Measurements from ENCODE around the gene LFNG.

The LFNG gene

DNA sequence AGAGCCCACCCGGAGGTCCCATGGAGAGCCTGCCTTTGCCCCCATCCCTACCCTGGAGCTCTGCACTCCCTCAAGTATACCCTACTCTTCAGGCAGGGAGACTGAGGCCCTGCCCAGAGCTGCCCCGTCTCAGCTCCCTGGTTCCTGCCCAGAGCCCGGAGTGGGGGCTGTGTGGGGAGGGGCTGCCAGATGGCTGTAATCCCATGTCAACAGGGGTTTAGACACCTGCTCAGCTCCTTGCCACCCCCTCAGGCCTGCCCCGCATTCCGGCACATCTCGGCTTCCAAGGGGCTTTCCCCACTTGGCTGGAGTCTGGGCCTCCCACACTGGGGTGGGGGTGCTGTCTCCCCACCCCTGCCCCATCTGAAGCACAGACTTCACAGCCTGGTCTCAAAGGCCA lies 20.9 kb upstream of the LFNG start:
- no peak for DNase-seq
- H3K4me3 ChIP-seq (ENCODE audit: low read depth, low read length): no peak overlapping the region
- TF ChIP-seq, protein P1, sequence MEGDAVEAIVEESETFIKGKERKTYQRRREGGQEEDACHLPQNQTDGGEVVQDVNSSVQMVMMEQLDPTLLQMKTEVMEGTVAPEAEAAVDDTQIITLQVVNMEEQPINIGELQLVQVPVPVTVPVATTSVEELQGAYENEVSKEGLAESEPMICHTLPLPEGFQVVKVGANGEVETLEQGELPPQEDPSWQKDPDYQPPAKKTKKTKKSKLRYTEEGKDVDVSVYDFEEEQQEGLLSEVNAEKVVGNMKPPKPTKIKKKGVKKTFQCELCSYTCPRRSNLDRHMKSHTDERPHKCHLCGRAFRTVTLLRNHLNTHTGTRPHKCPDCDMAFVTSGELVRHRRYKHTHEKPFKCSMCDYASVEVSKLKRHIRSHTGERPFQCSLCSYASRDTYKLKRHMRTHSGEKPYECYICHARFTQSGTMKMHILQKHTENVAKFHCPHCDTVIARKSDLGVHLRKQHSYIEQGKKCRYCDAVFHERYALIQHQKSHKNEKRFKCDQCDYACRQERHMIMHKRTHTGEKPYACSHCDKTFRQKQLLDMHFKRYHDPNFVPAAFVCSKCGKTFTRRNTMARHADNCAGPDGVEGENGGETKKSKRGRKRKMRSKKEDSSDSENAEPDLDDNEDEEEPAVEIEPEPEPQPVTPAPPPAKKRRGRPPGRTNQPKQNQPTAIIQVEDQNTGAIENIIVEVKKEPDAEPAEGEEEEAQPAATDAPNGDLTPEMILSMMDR (IDR thresholded peaks at IDR 0.05; ENCODE audit: low read depth, low read length): no peak
- H3K4me1 ChIP-seq: peaks cover 17% of the 10 kb centered on the region
- no peaks in the 10 kb centered on the region for H3K36me3 ChIP-seq
- H3K9me3 ChIP-seq: no peaks in the 10 kb centered on the region
- no peaks in the 10 kb centered on the region for H3K27me3 ChIP-seq

DNA sequence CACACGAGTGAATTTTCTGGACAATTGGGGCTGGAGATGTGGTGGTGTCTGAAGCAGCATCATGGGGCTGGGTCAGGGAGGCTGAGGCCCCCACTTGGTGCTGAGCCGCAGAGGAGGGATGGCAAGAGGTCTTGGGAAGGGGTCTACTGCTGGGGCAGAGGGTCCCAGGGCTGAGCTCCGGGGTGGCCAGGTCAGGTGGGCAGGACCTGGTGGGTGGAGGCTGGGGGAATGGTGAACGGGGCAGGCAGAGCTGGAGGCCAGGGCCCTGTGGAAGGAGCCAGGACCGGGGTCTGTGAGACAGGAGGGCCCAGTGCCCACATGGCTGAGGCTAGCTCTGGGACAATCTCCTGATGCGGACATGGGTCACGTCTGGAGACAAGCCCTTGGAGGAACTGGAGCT lies 20.4 kb upstream of the LFNG start:
- DNase-seq: no peak
- TF ChIP-seq, protein P1 (IDR thresholded peaks at IDR 0.05; ENCODE audit: low read depth, low read length): no peak
- H3K9me3 ChIP-seq: no peaks in the 10 kb centered on the region
- H3K36me3 ChIP-seq: no peaks in the 10 kb centered on the region
- H3K4me3 ChIP-seq (ENCODE audit: low read depth, low read length): no peak overlapping the region
- no peaks in the 10 kb centered on the region for H3K27me3 ChIP-seq
- peaks cover 17% of the 10 kb centered on the region for H3K4me1 ChIP-seq

DNA sequence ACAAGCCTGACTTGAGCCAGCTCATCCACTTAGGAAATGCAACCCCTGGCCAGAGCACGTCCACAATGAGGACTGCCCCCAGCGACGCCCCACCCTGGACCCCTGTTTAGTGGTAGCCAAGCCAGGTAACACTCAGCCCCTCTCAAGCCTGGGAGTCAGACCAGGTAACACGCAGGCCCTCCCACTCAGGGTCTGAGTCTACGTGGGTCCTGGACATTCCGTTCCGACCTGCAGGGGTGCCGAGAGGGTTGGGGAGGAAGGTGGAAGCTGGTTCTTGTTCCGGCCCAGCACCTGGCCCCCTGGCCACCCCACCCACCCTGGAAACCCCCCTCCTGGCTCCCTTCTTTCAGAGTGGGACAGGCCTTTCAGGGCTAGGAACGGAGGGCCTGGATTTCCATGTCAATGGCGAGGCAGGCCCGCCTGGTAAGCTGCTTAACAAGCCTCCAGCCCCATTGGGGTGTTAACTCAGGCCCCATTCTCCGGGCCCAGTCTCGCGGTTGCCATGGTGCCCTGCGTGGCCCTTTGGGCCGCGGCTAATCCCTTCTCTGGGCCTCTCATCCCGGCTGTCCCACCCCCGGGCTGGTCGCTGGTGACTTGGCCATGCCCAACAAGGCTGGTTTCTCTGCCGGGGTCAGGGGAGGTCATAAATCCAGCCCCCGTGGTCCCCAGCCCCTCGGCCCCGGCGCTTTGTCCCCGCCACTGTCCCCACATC lies 19.7 kb upstream of the LFNG start:
- H3K27me3 ChIP-seq: no peaks in the 10 kb centered on the region
- no peak for DNase-seq
- TF ChIP-seq, protein P1 (IDR thresholded peaks at IDR 0.05; ENCODE audit: low read depth, low read length): no peak
- peaks cover 12% of the 10 kb centered on the region for H3K4me1 ChIP-seq
- H3K4me3 ChIP-seq (ENCODE audit: low read depth, low read length): no peak overlapping the region
- no peaks in the 10 kb centered on the region for H3K9me3 ChIP-seq
- no peaks in the 10 kb centered on the region for H3K36me3 ChIP-seq

DNA sequence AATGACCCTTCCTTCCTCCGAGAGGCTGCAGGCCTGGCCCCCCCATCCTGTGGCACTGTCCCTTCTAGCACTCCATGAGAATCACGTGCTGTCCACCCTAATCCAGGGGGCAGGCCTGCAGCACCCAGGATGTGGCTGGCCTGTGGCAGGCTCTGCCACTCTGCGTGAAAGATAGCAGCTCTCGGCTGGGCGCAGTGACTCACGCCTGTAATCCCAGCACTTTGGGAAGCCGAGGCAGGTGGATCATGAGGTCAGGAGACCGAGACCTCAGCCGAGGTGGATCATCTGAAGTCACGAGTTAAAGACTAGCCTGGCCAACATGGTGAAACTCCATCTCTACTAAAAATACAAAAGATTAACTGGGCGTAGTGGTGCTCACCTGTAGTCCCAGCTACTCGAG lies 18.9 kb upstream of the LFNG start:
- DNase-seq: no peak
- no peaks in the 10 kb centered on the region for H3K27me3 ChIP-seq
- H3K4me3 ChIP-seq (ENCODE audit: low read depth, low read length): no peak overlapping the region
- peaks cover 7% of the 10 kb centered on the region for H3K4me1 ChIP-seq
- no peaks in the 10 kb centered on the region for H3K36me3 ChIP-seq
- TF ChIP-seq, protein P1 (IDR thresholded peaks at IDR 0.05; ENCODE audit: low read depth, low read length): no peak
- no peaks in the 10 kb centered on the region for H3K9me3 ChIP-seq

DNA sequence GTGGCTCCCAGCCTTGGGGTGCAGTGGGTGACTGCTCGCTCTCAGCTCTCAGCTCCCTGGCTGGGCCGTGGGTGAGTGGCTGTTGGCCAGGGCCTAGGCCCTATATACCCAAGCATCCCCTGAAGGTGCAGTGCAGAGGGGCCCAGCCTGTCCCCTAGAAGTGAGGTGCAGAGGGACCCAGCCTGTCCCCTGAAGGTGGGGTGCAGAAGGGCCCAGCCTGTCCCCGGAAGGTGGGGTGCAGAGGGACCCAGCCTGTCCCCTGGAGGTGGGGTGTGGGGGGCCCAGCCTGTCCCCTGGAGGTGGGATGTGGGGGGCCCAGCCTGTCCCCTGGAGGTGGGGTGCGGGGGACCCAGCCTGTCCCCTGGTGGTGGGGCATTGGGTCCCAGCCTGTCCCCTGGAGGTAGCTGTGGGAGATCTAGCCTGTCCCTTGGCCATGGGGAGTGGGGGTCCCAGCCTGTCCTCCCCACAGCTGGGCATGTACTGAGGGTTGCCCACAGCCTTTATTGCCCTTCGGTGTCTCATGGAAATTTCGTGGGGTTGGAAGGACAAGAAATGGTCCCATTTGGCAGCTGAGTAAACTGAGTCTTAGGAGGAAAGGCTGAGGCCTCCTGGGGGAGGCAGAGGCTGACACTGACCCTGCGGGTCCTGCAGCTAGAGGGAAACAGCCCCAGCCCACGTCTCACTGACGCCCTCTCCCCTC lies 17.5 kb upstream of the LFNG start:
- no peak overlapping the region for H3K4me3 ChIP-seq (ENCODE audit: low read depth, low read length)
- no peaks in the 10 kb centered on the region; the same call in 1 of the 2 replicates for H3K4me1 ChIP-seq
- TF ChIP-seq, protein P1 (IDR thresholded peaks at IDR 0.05; ENCODE audit: low read depth, low read length): no peak
- H3K27me3 ChIP-seq: no peaks in the 10 kb centered on the region
- H3K9me3 ChIP-seq: no peaks in the 10 kb centered on the region
- no peak for DNase-seq
- H3K36me3 ChIP-seq: no peaks in the 10 kb centered on the region

DNA sequence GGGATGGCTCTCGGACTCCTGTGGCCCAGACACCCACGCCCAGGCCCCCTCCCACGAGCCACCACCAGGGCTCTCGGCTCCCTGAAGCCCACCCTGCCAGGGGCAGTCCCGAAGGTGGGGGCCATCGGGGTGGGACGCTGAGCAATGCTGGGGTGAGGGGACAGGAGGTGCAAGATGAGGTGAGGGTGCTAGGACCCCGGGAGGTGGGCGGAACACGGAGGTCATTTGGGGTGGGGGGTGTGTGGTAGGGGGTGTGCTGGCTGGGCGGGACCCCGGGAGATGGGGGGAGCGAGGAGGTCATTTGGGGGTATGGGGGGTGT lies 17.0 kb upstream of the LFNG start:
- TF ChIP-seq, protein P1 (IDR thresholded peaks at IDR 0.05; ENCODE audit: low read depth, low read length): no peak
- Histone ChIP-seq H3K27me3 (no peaks in the 10 kb centered on the region), H3K4me3 (ENCODE audit: low read depth, low read length) (no peak overlapping the region), H3K36me3 (no peaks in the 10 kb centered on the region), H3K4me1 (no peaks in the 10 kb centered on the region; the same call in 1 of the 2 replicates), H3K9me3 (no peaks in the 10 kb centered on the region)
- DNase-seq: no peak

All from BE2C (cell line).